Brain microvascular endothelial cell (primary cell): ENCODE measurements around the gene ESYT2.

ENCODE experiments used
- DNase-seq: peaks from one replicate; pipeline ENCODE4 v3.0.0-alpha.2; 2020
- H3K27ac ChIP-seq: fragments of 250-450 bp; sonication (Bioruptor Pico); 2 replicates; pipeline ENCODE4 v1.5.1; 2020; ENCODE audit warnings: mild to moderate bottlenecking, moderate library complexity
- H3K27me3 ChIP-seq: fragments of 250-450 bp; sonication (Bioruptor Pico); replicated peaks from 2 replicates; pipeline ENCODE4 v1.5.1; 2020; ENCODE audit warnings: mild to moderate bottlenecking
- H3K36me3 ChIP-seq: fragments of 250-450 bp; sonication (Bioruptor Pico); replicated peaks from 2 replicates; pipeline ENCODE4 v1.5.1; 2020; ENCODE audit warnings: mild to moderate bottlenecking
- H3K4me3 ChIP-seq: 2 replicates; pipeline ENCODE4 v1.5.1; 2011; ENCODE audit warnings: low read depth, mild to moderate bottlenecking, control low read depth, low read length, moderate library complexity
- in situ Hi-C: cut with HindIII; loops from 2 replicates; pipeline ENCODE4 v1.10.0; 2017; ENCODE audit warnings: low sequenced_read_pairs, low pct_ligation_motif_present
- TF ChIP-seq, protein P1 (sequence below): IDR thresholded peaks from 2 replicates; pipeline ENCODE4 v1.5.1; 2011; ENCODE audit warnings: low read depth, mild to moderate bottlenecking, moderate library complexity, low read length, control low read depth, inconsistent platforms; ENCODE audit errors: missing control alignments

Gene ESYT2

GRCh38 chr7:158683541-158683940 lies 145.8 kb downstream of the ESYT2 start:
- Histone ChIP-seq H3K36me3 (no peaks in the 10 kb centered on the region), H3K4me3 (no peak overlapping the region), H3K27ac (peak overlapping the region; percentile 26), H3K27me3 (no peaks in the 10 kb centered on the region)
- in situ Hi-C loops = no loop called here
- DNase-seq = no peak
- TF ChIP-seq, protein P1, sequence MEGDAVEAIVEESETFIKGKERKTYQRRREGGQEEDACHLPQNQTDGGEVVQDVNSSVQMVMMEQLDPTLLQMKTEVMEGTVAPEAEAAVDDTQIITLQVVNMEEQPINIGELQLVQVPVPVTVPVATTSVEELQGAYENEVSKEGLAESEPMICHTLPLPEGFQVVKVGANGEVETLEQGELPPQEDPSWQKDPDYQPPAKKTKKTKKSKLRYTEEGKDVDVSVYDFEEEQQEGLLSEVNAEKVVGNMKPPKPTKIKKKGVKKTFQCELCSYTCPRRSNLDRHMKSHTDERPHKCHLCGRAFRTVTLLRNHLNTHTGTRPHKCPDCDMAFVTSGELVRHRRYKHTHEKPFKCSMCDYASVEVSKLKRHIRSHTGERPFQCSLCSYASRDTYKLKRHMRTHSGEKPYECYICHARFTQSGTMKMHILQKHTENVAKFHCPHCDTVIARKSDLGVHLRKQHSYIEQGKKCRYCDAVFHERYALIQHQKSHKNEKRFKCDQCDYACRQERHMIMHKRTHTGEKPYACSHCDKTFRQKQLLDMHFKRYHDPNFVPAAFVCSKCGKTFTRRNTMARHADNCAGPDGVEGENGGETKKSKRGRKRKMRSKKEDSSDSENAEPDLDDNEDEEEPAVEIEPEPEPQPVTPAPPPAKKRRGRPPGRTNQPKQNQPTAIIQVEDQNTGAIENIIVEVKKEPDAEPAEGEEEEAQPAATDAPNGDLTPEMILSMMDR = no peak

DNA sequence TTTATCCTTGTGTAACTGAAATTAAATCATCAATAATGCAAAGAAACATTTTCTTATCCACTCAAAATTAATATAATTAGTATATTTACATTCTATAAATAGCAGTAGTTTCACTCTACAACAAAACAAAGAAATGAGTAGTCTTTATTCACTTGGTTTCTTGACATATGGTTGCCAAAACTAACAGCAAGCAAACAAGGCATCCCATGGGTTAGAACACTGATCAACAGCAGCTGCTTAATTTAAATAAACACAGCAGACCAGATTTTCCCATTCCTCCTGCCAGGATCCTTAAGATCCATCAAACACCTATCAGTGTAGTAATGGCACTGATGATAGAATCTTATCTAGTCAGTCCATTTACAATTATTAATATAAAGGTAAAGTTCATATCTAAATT lies 146.9 kb downstream of the ESYT2 start:
- in situ Hi-C loops = no loop called here
- no peak for DNase-seq
- H3K27me3 ChIP-seq = no peaks in the 10 kb centered on the region
- H3K4me3 ChIP-seq = no peak overlapping the region
- no peaks in the 10 kb centered on the region for H3K36me3 ChIP-seq
- TF ChIP-seq, protein P1 = no peak
- H3K27ac ChIP-seq = no peak overlapping the region
